NCI-H2081 treated with DMSO at 0.1 percent for 48 hours (cell line): Measurements from ENCODE around the gene NCAM1.

Experiments
- DNase-seq: peaks from one replicate; lab custom pipeline; 2025; lab: John Stamatoyannopoulos, UW

NCAM1 gene

GRCh38 chr11:113168354-113169342 lies 207.4 kb downstream of the NCAM1 start:
- peak; percentile 84 for DNase-seq

- DNase-seq = no peak
These were observed 211.2 kb downstream of the NCAM1 start for GRCh38 chr11:113172382-113172951.

GRCh38 chr11:113173126-113173525 lies 211.9 kb downstream of the NCAM1 start:
- no peak for DNase-seq

- no peak for DNase-seq
These were observed 213.7 kb downstream of the NCAM1 start for GRCh38 chr11:113174882-113175281.

GRCh38 chr11:113176599-113177360 lies 215.6 kb downstream of the NCAM1 start:
- DNase-seq = no peak

- DNase-seq = no peak
These were observed 216.5 kb downstream of the NCAM1 start for GRCh38 chr11:113177671-113178070.

- no peak for DNase-seq
These were observed 217.3 kb downstream of the NCAM1 start for GRCh38 chr11:113178381-113179070.

GRCh38 chr11:113179181-113179704 lies 218.0 kb downstream of the NCAM1 start:
- DNase-seq = peak; percentile 38

GRCh38 chr11:113181094-113181493 lies 219.9 kb downstream of the NCAM1 start:
- DNase-seq = no peak

GRCh38 chr11:113182288-113182687 lies 221.1 kb downstream of the NCAM1 start:
- DNase-seq = no peak

GRCh38 chr11:113184498-113184897 lies 223.3 kb downstream of the NCAM1 start:
- DNase-seq = no peak

GRCh38 chr11:113188371-113188834 lies 227.2 kb downstream of the NCAM1 start:
- DNase-seq = no peak

GRCh38 chr11:113189909-113190667 lies 228.9 kb downstream of the NCAM1 start:
- no peak for DNase-seq

- DNase-seq = no peak
These were observed 231.1 kb downstream of the NCAM1 start for GRCh38 chr11:113192121-113192925.

- DNase-seq = no peak
These were observed 231.8 kb downstream of the NCAM1 start for GRCh38 chr11:113193016-113193415.

GRCh38 chr11:113193946-113194345 lies 232.7 kb downstream of the NCAM1 start:
- no peak for DNase-seq

GRCh38 chr11:113195728-113196127 lies 234.5 kb downstream of the NCAM1 start:
- DNase-seq = no peak

- no peak for DNase-seq
These were observed 236.2 kb downstream of the NCAM1 start for GRCh38 chr11:113197446-113197845.

- no peak for DNase-seq
These were observed 237.9 kb downstream of the NCAM1 start for GRCh38 chr11:113198972-113199661.
